Ovary (tissue), 9 donors: ENCODE data around the gene AFAP1. TPM values are rescaled to one million over a fixed set of nuclear protein-coding genes. Genes with fewer than 3 reads are reported as not detected.

Experiments
- DNase-seq, 5 donors: peaks; one replicate each; pipeline ENCODE4 v3.0.0-alpha.2; 2019 to 2020
- H3K27ac ChIP-seq, 2 donors: fragments of 200-600 bp; one replicate each; pipeline versions ENCODE4 v1.5.1 to v1.8.0; 2019 to 2022
- H3K27me3 ChIP-seq: fragments of 200-600 bp; one replicate; pipeline ENCODE4 v1.8.0; 2022
- H3K36me3 ChIP-seq: fragments of 200-600 bp; sonication (generic); one replicate; pipeline ENCODE4 v1.5.1; 2019
- H3K4me1 ChIP-seq: one replicate; pipeline ENCODE4 v1.8.1; 2013; ENCODE audit warnings: mild to moderate bottlenecking, moderate library complexity; ENCODE audit not compliant: insufficient read depth
- H3K4me3 ChIP-seq: fragments of 200-600 bp; sonication (generic); one replicate; pipeline ENCODE4 v1.5.1; 2017
- H3K9me3 ChIP-seq, 2 donors: fragments of 200-600 bp in 1 of 2; sonication (generic) in 1 of 2; one replicate each; pipeline versions ENCODE4 v1.5.1 to v1.8.1; 2013 to 2019; ENCODE audit warnings: mild to moderate bottlenecking in 1 of 2, moderate library complexity in 1 of 2
- CTCF ChIP-seq, 3 donors: fragments of 450-650 bp in 2 of 3; fragments of 200-600 bp in 1 of 3; IDR thresholded peaks; one replicate each; pipeline versions ENCODE4 v1.5.1 to v1.8.0; 2016 to 2022; ENCODE audit warnings: antibody characterized with exemption in 3 of 3, mild to moderate bottlenecking in 1 of 3
- EP300 ChIP-seq: sonication (generic); formaldehyde crosslinking; IDR thresholded peaks from one replicate; pipeline ENCODE4 v1.6.1; 2017; ENCODE audit warnings: antibody characterized with exemption
- POLR2A ChIP-seq: fragments of 450-650 bp; IDR thresholded peaks from one replicate; pipeline ENCODE4 v1.6.1; 2017; ENCODE audit warnings: antibody characterized with exemption, mild to moderate bottlenecking, moderate library complexity
- WGBS, 3 donors: extraction: QIAGEN DNeasy Blood & Tissue Kit in 1 of 3; methylation state at CpG; one replicate each; pipeline versions ENCODE4 v1.1.5 to v1.1.7; 2013 to 2017; 5-methylcytosine and 5-hydroxymethylcytosine counted together
- intact Hi-C, 4 donors: fragments of 100-400 bp; cut with DNase I; formaldehyde crosslinking; loops; one replicate each; pipeline versions ENCODE4 v1.11.0 to v1.15.1; 2022 to 2023
- polyA plus RNA-seq, 2 donors: library from polyadenylated mRNA; stranded (reverse); fragments of 200-250 nt in 1 of 2; fragments of 350-450 nt in 1 of 2; fragmentation: Illumina TruSeq in 1 of 2; extraction: RNeasy Lipid Tissue Mini Kit (QIAGEN cat#74804) in 1 of 2; gene quantifications; one replicate each; pipeline ENCODE4 v1.2.3, GENCODE V29; 2013 to 2014
- total RNA-seq, 7 donors: library from RNA; depleted of rRNA in 2 of 7; stranded (reverse); fragments of >200 nt in 2 of 7; fragmentation: NEBNext Ultra II Directional in 3 of 7; extraction: Animal tissue kit (Norgen Biotek cat#: 25700) in 3 of 7; gene quantifications; one replicate each; pipeline versions ENCODE4 v1.1.0 to v1.2.4, GENCODE V29; 2016 to 2023
- donor health status: DM: no; HTN: no; CAD: no; lungs with moderate emphysema.
- donor health status: DM: no; HTN: no; CAD: no.
- donor health status: Bipolar disorder and iron deficiency.
- donor health status: DM: yes; HTN: yes; CAD: no.
- donor health status: DM: no; HTN: no; CAD: no.
- donor health status: DM: yes; HTN: yes; CAD: no.

Gene AFAP1
- total and polyA plus RNA-seq, 9 donors, result 8.6 to 42.3 (median 23.0) TPM

DNA sequence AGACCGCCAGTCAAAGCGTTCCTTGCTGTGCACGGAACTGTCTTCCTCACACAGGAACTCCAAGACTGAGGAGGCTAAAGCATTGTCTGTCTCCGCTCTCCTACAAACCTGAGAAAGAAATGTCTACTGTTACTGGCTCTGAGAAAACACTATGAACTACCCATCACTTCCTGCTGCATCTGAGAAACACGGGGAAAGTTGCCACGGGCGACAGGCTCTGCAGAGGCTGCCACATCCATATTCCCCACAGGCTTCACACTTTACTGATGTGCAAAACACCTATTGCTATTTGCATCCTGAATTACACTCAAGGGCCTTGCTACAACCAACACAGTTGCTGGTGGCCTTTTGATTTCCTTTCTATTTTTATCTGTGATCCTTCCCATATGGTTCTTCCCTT is 59.0 kb downstream of the AFAP1 start:
- intact Hi-C loops, result no loop called here
- Histone ChIP-seq H3K36me3 (no peaks in the 10 kb centered on the region), H3K4me3 (no peak overlapping the region), H3K27ac (no peak overlapping the region), H3K4me1 (peaks cover 15% of the 10 kb centered on the region), H3K27me3 (no peaks in the 10 kb centered on the region), H3K9me3 (no peaks in the 10 kb centered on the region)
- TF ChIP-seq POLR2A (no peak), CTCF (IDR thresholded peaks at IDR 0.05) (no peak), EP300 (no peak)
- DNase-seq, result no peak
- 64 to 73% (median 67%) methylated on average over 7 of the region's 7 CpGs for WGBS, 3 donors

DNA sequence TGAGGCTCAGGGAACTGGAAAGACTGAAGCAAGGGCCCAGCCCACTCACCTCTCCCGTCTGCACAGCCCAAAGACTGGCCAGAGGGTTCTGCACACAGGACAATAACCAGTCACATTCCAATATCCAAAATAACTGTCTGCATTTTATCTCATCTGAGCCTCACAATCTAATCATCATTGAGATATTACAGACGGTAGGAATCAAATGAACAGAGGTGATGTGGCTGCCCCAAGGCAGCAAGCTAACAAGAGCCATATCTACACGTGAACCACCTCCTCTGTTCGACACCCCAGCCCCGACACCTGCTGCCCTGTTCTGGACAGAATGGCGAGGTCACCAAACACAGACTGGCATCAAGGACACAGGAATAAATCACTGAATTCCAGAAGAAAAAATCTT is 60.5 kb downstream of the AFAP1 start:
- WGBS, 3 donors, result 78 to 83% (median 82%) methylated on average over 6 of the region's 6 CpGs

DNA sequence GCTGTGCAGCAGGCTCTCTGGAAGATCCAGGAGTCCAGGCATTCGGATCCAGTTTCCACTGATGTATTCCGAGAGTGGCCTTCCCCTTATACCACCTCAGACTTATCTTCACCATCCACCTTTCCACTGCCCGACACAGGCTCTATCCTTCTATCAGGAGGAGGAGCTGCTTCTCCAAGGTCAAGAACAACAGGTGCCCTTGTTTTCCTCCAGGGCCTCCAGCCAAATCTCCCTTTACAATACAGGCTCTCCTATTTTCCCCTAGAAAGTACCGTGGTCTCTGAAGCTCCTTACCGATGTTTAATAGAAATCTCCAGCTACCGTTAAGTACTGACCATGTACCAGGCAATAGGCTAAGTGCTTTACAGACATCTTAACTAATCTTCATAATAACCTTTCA is 61.3 kb downstream of the AFAP1 start:
- intact Hi-C loops, result no loop called here
- Histone ChIP-seq H3K27me3 (no peaks in the 10 kb centered on the region), H3K4me1 (peaks cover 15% of the 10 kb centered on the region), H3K36me3 (no peaks in the 10 kb centered on the region), H3K4me3 (no peak overlapping the region), H3K9me3 (no peaks in the 10 kb centered on the region), H3K27ac (no peak overlapping the region)
- DNase-seq, result no peak
- TF ChIP-seq EP300 (no peak), CTCF (IDR thresholded peaks at IDR 0.05) (no peak), POLR2A (no peak)
- WGBS, 3 donors, result 75 to 81% (median 80%) methylated on average over 6 of the region's 6 CpGs

More for the DNA sequence above, 60.5 kb downstream of the AFAP1 start:
- no peak for TF ChIP-seq POLR2A
- TF ChIP-seq CTCF (IDR thresholded peaks at IDR 0.05), result no peak
- Histone ChIP-seq H3K27ac (no peak overlapping the region), H3K9me3 (no peaks in the 10 kb centered on the region), H3K36me3 (no peaks in the 10 kb centered on the region), H3K4me1 (peaks cover 15% of the 10 kb centered on the region), H3K4me3 (no peak overlapping the region), H3K27me3 (no peaks in the 10 kb centered on the region)
- no peak for DNase-seq
- intact Hi-C loops, result no loop called here

DNA sequence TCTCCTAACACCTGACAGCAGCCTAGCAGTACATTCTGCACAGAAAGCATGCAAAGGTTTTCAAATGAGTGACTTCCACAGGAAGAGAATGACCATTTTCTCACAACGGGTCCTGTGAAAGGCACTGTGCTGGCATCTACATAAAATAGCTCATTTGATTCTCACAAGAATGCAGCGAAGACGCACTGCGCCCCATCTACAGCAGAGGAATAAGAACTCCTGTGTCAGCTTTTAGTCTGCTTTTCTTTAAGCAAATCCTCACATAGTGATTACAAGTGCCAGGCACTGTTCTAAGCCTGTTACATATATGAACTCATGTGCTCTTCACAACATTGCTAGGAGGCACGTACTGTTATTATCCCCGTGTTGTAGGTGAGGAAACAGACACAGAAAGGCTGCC is 62.5 kb downstream of the AFAP1 start:
- Histone ChIP-seq H3K27ac (no peak overlapping the region), H3K27me3 (no peaks in the 10 kb centered on the region), H3K36me3 (no peaks in the 10 kb centered on the region), H3K4me3 (no peak overlapping the region), H3K4me1 (peaks cover 19% of the 10 kb centered on the region), H3K9me3 (no peaks in the 10 kb centered on the region)
- intact Hi-C loops, result no loop called here
- TF ChIP-seq POLR2A, result no peak
- DNase-seq, result no peak
- 80 to 82% (median 81%) methylated on average over 6 of the region's 6 CpGs for WGBS, 3 donors

DNA sequence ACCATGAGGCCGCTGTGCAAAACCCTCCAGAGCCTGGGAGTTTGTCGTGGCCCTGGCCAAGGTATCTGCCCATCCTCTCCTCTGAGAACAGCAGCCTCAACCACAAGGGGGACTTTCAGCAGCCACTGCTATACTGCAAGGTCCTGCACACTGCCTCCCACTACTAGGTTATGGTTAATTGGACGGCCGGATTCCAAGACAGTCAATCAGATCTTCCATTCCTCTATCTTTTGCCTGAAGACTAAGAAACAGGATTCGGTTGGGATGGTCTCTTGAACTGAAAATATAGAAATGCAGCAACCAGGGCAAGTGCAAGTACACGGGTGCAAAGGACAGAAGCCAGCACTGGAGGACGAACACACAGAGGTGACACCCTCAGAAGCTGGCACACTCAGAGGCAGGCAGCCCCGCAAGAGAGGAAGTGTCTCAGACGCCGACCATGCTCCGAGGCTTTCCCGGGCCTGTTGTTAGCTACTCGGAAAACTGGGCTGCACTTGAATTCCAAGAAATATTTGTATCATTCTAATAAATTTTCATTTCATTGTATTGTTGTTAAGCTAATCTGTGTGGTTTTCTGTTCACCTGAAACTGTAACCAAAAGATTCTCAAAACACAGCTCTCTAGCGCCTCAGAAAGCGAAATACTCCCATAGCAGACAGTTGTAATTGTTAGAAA is 63.3 kb downstream of the AFAP1 start:
- TF ChIP-seq POLR2A (no peak), EP300 (no peak), CTCF (IDR thresholded peaks at IDR 0.05) (no peak)
- no peak for DNase-seq
- intact Hi-C loops, result no loop called here
- no peaks in the 10 kb centered on the region for H3K36me3 ChIP-seq
- peaks cover 23% of the 10 kb centered on the region for H3K4me1 ChIP-seq
- no peaks in the 10 kb centered on the region for H3K9me3 ChIP-seq
- no peaks in the 10 kb centered on the region for H3K27me3 ChIP-seq
- WGBS, 3 donors, result 21 to 27% (median 25%) methylated on average over 15 of the region's 15 CpGs
- H3K4me3 ChIP-seq, result no peak overlapping the region
- H3K27ac ChIP-seq, result no peak overlapping the region
